Heart left ventricle (tissue), 16 donors: ENCODE data around the gene HOMER1. TPM values are rescaled to one million over a fixed set of nuclear protein-coding genes. Genes with fewer than 3 reads are reported as not detected.

Experiments used
- ATAC-seq, 4 donors: fragments of 200-7000 bp; cut with Tn5 transposase; one replicate each; pipeline ENCODE4 v1.9.1; 2020 to 2022; ENCODE audit warnings: moderate library complexity in 4 of 4, mild to moderate bottlenecking in 3 of 4, moderate number of reproducible peaks in 1 of 4
- DNase-seq, 5 donors: peaks; one replicate each; pipeline ENCODE4 v3.0.0-alpha.2; 2020
- H3K27ac ChIP-seq, 12 donors: fragments of 200-600 bp; sonication (generic) in 4 of 12; one replicate each; pipeline versions ENCODE4 v1.5.0 to v1.8.0; 2016 to 2022; ENCODE audit warnings: mild to moderate bottlenecking in 2 of 12
- H3K27me3 ChIP-seq, 9 donors: fragments of 200-600 bp; sonication (generic) in 2 of 9; one replicate each; pipeline versions ENCODE4 v1.5.1 to v1.8.0; 2016 to 2022; ENCODE audit warnings: mild to moderate bottlenecking in 3 of 9
- H3K36me3 ChIP-seq, 9 donors: fragments of 200-600 bp; sonication (generic) in 2 of 9; one replicate each; pipeline versions ENCODE4 v1.5.0 to v1.8.0; 2018 to 2022; ENCODE audit warnings: mild to moderate bottlenecking in 2 of 9
- H3K4me1 ChIP-seq, 12 donors: fragments of 200-600 bp; sonication (generic) in 4 of 12; one replicate each; pipeline versions ENCODE4 v1.5.0 to v1.8.0; 2016 to 2022; ENCODE audit warnings: mild to moderate bottlenecking in 3 of 12
- H3K4me3 ChIP-seq, 12 donors: fragments of 200-600 bp; sonication (generic) in 4 of 12; one replicate each; pipeline versions ENCODE4 v1.5.0 to v1.8.0; 2017 to 2022; ENCODE audit warnings: mild to moderate bottlenecking in 9 of 12, moderate library complexity in 4 of 12
- H3K9me3 ChIP-seq, 12 donors: fragments of 200-600 bp; sonication (generic) in 4 of 12; one replicate each; pipeline versions ENCODE4 v1.5.0 to v1.8.0; 2016 to 2022; ENCODE audit warnings: mild to moderate bottlenecking in 1 of 12
- CTCF ChIP-seq, 12 donors: fragments of 200-600 bp; sonication (generic) in 4 of 12; IDR thresholded peaks; one replicate each; pipeline versions ENCODE4 v1.5.0 to v1.8.0; 2018 to 2022; ENCODE audit warnings: antibody characterized with exemption in 12 of 12, mild to moderate bottlenecking in 5 of 12
- POLR2A ChIP-seq, 2 donors: fragments of 450-650 bp; IDR thresholded peaks; one replicate each; pipeline ENCODE4 v1.6.1; 2017; ENCODE audit warnings: antibody characterized with exemption in 2 of 2, mild to moderate bottlenecking in 2 of 2, moderate library complexity in 2 of 2
- WGBS, 4 donors: extraction: QIAGEN DNeasy Blood & Tissue Kit in 2 of 4; methylation state at CpG; one replicate each; pipeline versions ENCODE4 v1.1.5 to v1.1.7; 2013 to 2018; 5-methylcytosine and 5-hydroxymethylcytosine counted together
- intact Hi-C, 10 donors: fragments of 100-400 bp; cut with DNase I; formaldehyde crosslinking; loops; one replicate each; pipeline versions ENCODE4 v1.11.1 to v1.14.2; 2022
- polyA plus RNA-seq, 2 donors: library from polyadenylated mRNA; stranded (reverse); fragments of 200-250 nt; gene quantifications; one replicate each; pipeline ENCODE4 v1.2.3, GENCODE V29; 2013
- total RNA-seq, 9 donors: library from RNA; depleted of rRNA in 2 of 9; stranded (reverse); fragments of >200 nt in 2 of 9; fragmentation: NEBNext Ultra II Directional in 3 of 9; extraction: Animal tissue kit (Norgen Biotek cat#: 25700) in 3 of 9; gene quantifications; one replicate each; pipeline versions ENCODE4 v1.1.0 to v1.2.4, GENCODE V29; 2016 to 2023
- donor health status: ischemic (EF 13 %, LVEDD 7.1; RV severe dilation, severe dysfunction).
- donor health status: healthy with polysubstance abuse.
- donor health status: DM: no; HTN: yes; CAD: no.
- donor health status: DM: no; HTN: no; CAD: no.
- donor health status: ischemic (EF 25% LVEDD 6.9; RV normal size, moderate dysfunction).
- donor health status: ischemic (EF 25% LVEDD 5.7; RV mildly dilated, moderate dysfunction).
- donor health status: healthy.
- donor health status: DM: yes; HTN: yes; CAD: no.
- donor health status: ischemic (EF 35%, LVEDD 5.7; RV mildly dilated, moderate dysfunction).
- donor health status: nonischemic (EF 11% LVEDD 7.7; RV severe dilation, severe dysfunction).
- donor health status: DM: yes; HTN: yes; CAD: no.
- donor health status: PGD.
- donor health status: ischemic (EF 29% LVEDD 5.4; RV normal size, mild dysfunction).
- donor health status: nonischemic (EF 23%, LVEDD 6.1; RV moderate dilation, normal function).

HOMER1 gene
- total and polyA plus RNA-seq, 11 donors: 12.1 to 83.5 (median 51.0) TPM

- TF ChIP-seq POLR2A (IDR thresholded peaks at IDR 0.05) (no peak), CTCF (IDR thresholded peaks at IDR 0.05) (no peak)
- intact Hi-C loops: no loop called here
- Histone ChIP-seq H3K4me1 (no peaks in the 10 kb centered on the region), H3K36me3 (peaks cover 0 to 4% (median 0%) of the 10 kb centered on the region in 9 donors), H3K4me3 (no peak overlapping the region), H3K27ac (no peak overlapping the region), H3K9me3 (peaks cover 0 to 21% (median 4%) of the 10 kb centered on the region in 12 donors), H3K27me3 (no peaks in the 10 kb centered on the region)
- DNase-seq: no peak
- 95 to 98% (median 97%) methylated on average over 1 of the region's 1 CpG for WGBS, 4 donors
- ATAC-seq: no peak
Observed at GRCh38 chr5:79407591-79407990, 106.3 kb downstream of the HOMER1 start.

GRCh38 chr5:79401216-79401615 lies 112.7 kb downstream of the HOMER1 start:
- no peaks in the 10 kb centered on the region for H3K9me3 ChIP-seq
- no peak overlapping the region for H3K4me3 ChIP-seq
- TF ChIP-seq CTCF (IDR thresholded peaks at IDR 0.05): no peak
- TF ChIP-seq POLR2A (IDR thresholded peaks at IDR 0.05): no peak
- H3K27ac ChIP-seq: no peak overlapping the region
- WGBS, 4 donors: 80 to 95% (median 83%) methylated on average over 5 of the region's 5 CpGs
- no peak for ATAC-seq
- intact Hi-C loops: no loop called here
- H3K36me3 ChIP-seq: peaks cover 0 to 27% (median 6%) of the 10 kb centered on the region in 9 donors
- DNase-seq: no peak
- no peaks in the 10 kb centered on the region for H3K27me3 ChIP-seq
- no peaks in the 10 kb centered on the region for H3K4me1 ChIP-seq

GRCh38 chr5:79399046-79399445 lies 114.9 kb downstream of the HOMER1 start:
- no peak overlapping the region for H3K4me3 ChIP-seq
- WGBS, 4 donors: 90 to 98% (median 94%) methylated on average over 1 of the region's 1 CpG
- intact Hi-C loops: no loop called here
- TF ChIP-seq CTCF (IDR thresholded peaks at IDR 0.05) (no peak), POLR2A (IDR thresholded peaks at IDR 0.05) (no peak)
- DNase-seq (no peak), ATAC-seq (no peak)
- H3K9me3 ChIP-seq: no peaks in the 10 kb centered on the region
- H3K4me1 ChIP-seq: no peaks in the 10 kb centered on the region
- peaks cover 0 to 47% (median 9%) of the 10 kb centered on the region in 9 donors for H3K36me3 ChIP-seq
- no peaks in the 10 kb centered on the region for H3K27me3 ChIP-seq
- no peak overlapping the region for H3K27ac ChIP-seq

- no peak overlapping the region for H3K27ac ChIP-seq
- 90 to 97% (median 96%) methylated on average over 1 of the region's 1 CpG for WGBS, 4 donors
- intact Hi-C loops: no loop called here
- H3K4me3 ChIP-seq: no peak overlapping the region
- peaks cover 0 to 54% (median 9%) of the 10 kb centered on the region in 9 donors for H3K36me3 ChIP-seq
- DNase-seq: no peak
- H3K27me3 ChIP-seq: no peaks in the 10 kb centered on the region
- H3K9me3 ChIP-seq: no peaks in the 10 kb centered on the region
- peaks cover 0 to 6% (median 0%) of the 10 kb centered on the region in 12 donors for H3K4me1 ChIP-seq
- TF ChIP-seq CTCF (IDR thresholded peaks at IDR 0.05) (no peak), POLR2A (IDR thresholded peaks at IDR 0.05) (no peak)
- ATAC-seq: no peak
Observed at GRCh38 chr5:79397080-79397479, 116.9 kb downstream of the HOMER1 start.
